ENCODE measurements around the gene NPBWR2. TPM values are rescaled to one million over a fixed set of nuclear protein-coding genes. Genes with fewer than 3 reads are reported as not detected.

Gene NPBWR2
- polyA plus RNA-seq, 3 donors, result not detected

- DNase-seq (ENCODE audit: extremely low read depth in 1 of 11, low read depth in 9 of 11, low spot score in 4 of 11), result no peak
Measured at GRCh38 chr20:64079273-64080012, 27.9 kb downstream of the NPBWR2 start, which contains the start of gene RGS19. Gene RGS19, minus strand, starts transcription at chr20:64079518. Its CDS starts 2,632 bp downstream, at chr20:64076886.

DNA sequence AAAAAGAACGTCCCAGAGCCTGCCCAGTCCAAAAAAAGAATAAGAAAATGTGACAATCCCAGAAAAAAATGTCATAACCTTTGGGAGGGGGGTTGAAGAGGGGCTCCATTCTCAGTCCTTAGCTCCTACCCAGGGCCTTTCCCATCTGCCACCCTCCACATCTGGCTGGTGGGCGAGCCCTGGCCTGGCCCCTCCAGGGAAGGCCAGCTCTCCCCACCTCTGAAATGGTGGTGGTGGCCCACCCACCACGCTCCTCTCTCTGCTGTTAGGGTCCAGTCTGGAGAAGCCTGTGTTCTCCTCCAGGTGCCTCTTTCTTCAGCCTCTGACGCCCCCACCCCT, 28.5 kb downstream of the NPBWR2 start:
- DNase-seq (ENCODE audit: extremely low read depth in 1 of 11, low read depth in 9 of 11, low spot score in 4 of 11), result no peak

GRCh38 chr20:64077876-64078551, 29.4 kb downstream of the NPBWR2 start:
- DNase-seq (ENCODE audit: extremely low read depth in 1 of 11, low read depth in 9 of 11, low spot score in 4 of 11), result no peak

DNA sequence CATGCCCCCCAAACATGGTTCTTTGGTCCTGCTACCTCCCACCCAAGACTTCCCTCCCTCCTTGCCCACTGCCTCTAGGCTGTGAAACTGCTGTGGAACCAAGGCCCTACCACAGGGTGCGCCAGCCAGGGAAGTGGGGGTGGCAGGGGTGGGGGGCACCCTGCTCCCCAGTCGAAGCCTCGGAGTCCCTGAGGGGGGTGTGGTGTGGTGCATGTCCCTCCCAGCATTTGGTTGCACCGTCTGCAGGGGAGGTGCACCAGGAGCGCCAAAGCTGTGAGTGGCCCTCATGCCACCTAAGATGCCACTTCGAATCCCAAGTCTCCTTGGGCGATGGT, 29.9 kb downstream of the NPBWR2 start:
- no peak for DNase-seq (ENCODE audit: extremely low read depth in 1 of 11, low read depth in 9 of 11, low spot score in 4 of 11)

GRCh38 chr20:64077094-64077493, 30.3 kb downstream of the NPBWR2 start:
- no peak for DNase-seq (ENCODE audit: extremely low read depth in 1 of 11, low read depth in 9 of 11, low spot score in 4 of 11)

DNA sequence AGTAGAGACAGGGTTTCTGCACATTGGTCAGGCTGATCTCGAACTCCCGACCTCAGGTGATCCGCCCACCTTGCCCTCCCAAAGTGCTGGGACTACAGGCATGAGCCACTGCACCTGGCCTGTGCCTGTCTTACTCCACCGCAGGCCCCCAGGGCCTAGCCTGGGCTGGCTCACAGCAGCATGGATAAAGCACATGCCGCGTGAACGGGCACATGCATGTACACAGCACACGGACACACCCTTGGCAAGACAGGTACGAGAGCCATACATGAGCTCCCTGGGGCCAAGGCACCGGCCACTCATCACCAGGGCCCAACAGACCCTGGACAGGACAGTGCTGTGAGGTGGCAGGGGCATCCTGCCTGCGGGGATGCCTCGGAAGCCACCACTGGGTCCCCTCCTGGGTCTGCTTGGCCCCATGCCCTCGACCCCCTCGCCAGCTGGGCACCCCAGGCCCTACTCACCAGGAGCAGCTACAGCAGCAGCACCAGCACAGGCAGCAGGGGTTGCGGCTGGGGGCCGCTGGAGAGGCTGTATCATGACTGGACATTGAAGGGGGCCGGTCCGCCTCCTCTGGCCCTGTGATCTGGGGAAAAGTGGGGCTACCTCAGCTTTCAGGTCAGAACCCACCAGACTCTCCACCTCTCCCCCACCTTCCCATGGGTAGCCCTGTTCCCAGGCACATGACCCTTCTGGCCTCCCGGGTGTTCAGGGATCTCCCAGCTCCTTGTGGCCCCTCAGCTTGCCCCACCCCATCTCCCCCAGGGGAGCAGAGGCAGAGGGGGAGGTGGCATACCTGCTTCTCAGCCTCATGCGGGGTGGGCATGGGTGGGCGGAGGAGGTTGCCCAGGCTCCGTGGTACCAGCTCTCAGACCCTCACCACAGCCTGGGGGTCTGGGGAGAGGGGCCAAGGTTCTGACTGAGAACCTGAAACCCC, 31.0 kb downstream of the NPBWR2 start:
- DNase-seq (ENCODE audit: extremely low read depth in 1 of 11, low read depth in 9 of 11, low spot score in 4 of 11), result no peak

DNA sequence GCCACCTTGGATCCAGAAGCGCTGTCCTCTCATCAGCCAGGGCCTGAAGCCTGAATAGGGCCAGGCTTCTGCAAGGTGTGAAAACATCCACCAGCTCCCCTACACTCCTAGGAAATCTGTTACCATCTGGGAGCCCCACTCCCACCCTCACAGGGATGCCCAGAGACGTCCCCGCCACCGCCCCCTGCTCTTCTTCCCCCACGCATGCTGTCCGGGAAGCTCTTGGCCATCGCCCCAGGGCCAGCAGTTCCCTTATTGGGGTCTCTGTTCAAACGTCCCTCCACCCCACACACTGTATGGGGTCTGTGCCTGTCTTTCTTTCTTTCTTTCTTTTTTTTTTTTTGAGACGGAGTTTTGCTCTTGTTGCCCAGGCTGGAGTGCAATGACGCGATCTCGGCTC, 31.8 kb downstream of the NPBWR2 start:
- DNase-seq (ENCODE audit: extremely low read depth in 1 of 11, low read depth in 9 of 11, low spot score in 4 of 11), result no peak

DNA sequence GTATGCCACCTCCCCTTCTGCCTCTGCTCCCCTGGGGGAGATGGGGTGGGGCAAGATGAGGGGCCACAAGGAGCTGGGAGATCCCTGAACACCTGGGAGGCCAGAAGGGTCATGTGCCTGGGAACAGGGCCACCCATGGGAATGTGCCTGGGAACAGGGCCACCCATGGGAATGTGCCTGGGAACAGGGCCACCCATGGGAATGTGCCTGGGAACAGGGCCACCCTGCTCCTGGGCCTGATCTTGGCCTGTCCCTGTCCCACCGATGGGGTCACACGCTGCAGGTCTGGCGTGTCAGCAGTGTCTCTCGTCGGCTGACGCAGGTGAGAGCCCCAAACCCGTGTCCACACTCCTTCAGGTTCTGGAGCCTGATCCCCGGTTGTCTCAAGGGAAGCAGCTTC, 32.4 kb downstream of the NPBWR2 start:
- DNase-seq (ENCODE audit: extremely low read depth in 1 of 11, low read depth in 9 of 11, low spot score in 4 of 11), result no peak

GRCh38 chr20:64074184-64074789, 33.1 kb downstream of the NPBWR2 start:
- DNase-seq (ENCODE audit: extremely low read depth in 1 of 11, low read depth in 9 of 11, low spot score in 4 of 11), result no peak

- no peak for DNase-seq (ENCODE audit: extremely low read depth in 1 of 11, low read depth in 9 of 11, low spot score in 4 of 11)
Measured at GRCh38 chr20:64073476-64074183, 33.7 kb downstream of the NPBWR2 start.

DNA sequence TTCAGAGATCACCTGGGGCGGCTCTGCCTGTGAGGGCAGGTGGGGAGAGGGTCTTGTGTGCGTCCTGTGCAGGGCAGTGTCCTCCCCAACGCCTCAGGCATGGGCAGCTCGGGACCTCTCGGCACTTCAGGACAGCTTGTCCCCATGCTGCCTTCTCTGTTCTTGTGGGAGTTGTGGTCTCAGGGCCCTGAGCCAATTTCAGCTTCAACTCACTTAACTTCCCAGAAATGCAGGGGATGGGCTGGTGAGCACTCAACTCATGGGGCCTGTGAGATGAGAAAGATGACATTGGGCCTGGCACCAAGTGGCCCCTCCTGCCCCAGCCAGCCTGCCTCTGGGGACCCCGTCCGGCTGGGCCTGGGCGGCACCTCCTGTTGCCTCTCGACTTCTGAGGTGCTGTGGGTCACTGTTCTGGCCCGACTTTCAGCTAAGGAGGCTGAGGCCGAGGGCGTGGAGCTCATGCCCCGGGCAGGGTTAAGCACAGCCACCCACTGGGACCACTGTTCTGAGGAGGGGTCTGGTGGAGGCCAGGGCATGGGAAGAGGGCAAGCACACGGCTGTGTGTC, 34.8 kb downstream of the NPBWR2 start:
- DNase-seq (ENCODE audit: extremely low read depth in 1 of 11, low read depth in 9 of 11, low spot score in 4 of 11), result no peak

GRCh38 chr20:64071341-64072332, 35.7 kb downstream of the NPBWR2 start:
- no peak for DNase-seq (ENCODE audit: extremely low read depth in 1 of 11, low read depth in 9 of 11, low spot score in 4 of 11)

DNA sequence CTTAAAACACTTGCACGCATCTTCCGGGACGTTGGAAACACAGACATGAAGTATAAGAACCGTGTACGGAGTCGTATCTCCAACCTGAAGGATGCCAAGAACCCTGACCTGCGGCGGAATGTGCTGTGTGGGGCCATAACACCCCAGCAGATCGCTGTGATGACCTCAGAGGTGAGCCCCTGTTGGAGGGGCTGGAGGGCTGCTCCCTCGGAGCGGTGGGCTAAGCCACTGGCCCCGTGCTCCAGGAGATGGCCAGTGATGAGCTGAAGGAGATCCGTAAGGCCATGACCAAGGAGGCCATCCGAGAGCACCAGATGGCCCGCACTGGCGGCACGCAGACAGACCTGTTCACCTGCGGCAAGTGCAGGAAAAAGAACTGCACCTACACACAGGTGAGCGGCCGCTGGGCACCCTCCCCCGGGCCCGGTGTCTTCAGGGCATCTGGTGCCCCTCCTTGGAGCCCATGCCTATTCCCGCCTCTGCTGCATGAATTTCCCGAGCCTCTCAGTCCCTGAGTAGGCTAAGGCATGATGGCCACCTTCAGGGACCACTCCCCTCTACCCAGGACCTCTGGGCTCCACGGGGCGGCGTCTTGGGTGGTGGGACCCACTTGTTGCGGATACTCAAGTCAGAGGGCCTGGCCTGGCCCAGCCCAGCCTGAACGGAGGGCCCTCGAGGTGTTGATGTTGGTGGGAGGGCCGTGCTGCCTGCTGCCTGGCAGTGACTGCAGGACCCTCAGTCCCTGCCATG, 36.9 kb downstream of the NPBWR2 start:
- DNase-seq (ENCODE audit: extremely low read depth in 1 of 11, low read depth in 9 of 11, low spot score in 4 of 11), result no peak

- no peak for DNase-seq (ENCODE audit: extremely low read depth in 1 of 11, low read depth in 9 of 11, low spot score in 4 of 11)
Measured at GRCh38 chr20:64069614-64070243, 37.6 kb downstream of the NPBWR2 start.

- no peak for DNase-seq (ENCODE audit: extremely low read depth in 1 of 11, low read depth in 9 of 11, low spot score in 4 of 11)
Measured at GRCh38 chr20:64069209-64069613, 38.2 kb downstream of the NPBWR2 start.

Measured in renal cortex interstitium (tissue), 11 donors.